HCT116 (cell line): ENCODE results near the gene DPYSL5. TPM values are rescaled to one million over a fixed set of nuclear protein-coding genes. Genes with fewer than 3 reads are reported as not detected.

Source experiments
- ATAC-seq: fragments of 200-7000 bp; cut with Tn5 transposase; 2 replicates; pipeline ENCODE4 v1.9.1; 2020; ENCODE audit warnings: mild to moderate bottlenecking, moderate library complexity
- BruUV-seq: library from RNA; stranded (reverse); fragments of 400-500 nt; replicated peaks from 2 replicates; lab custom pipeline; 2021; lab: Mats Ljungman, UMichigan
- CTCF ChIA-PET: fragments of 300-600 bp; sonication (Branson Sonifier 250); formaldehyde crosslinking; loops from one replicate; lab custom pipeline; 2021; ENCODE audit warnings: antibody characterized with exemption; lab: Charles Lee
- POLR2A ChIA-PET: fragments of 300-600, 350-600 bp; sonication (Branson Sonifier 250); formaldehyde crosslinking; loops from one replicate; lab custom pipeline; 2021; ENCODE audit warnings: antibody characterized with exemption; lab: Charles Lee
- RAD21 ChIA-PET, 2 experiments: fragments of 300-600 bp; sonication (Branson Sonifier 250); formaldehyde crosslinking; loops; one replicate each; lab custom pipeline; 2023; ENCODE audit warnings: low total read pairs in 2 of 2; ENCODE audit not compliant: uncharacterized antibody in 2 of 2, unreplicated experiment in 2 of 2, low non-redundant PET in 1 of 2; lab: Charles Lee
- DNase-seq: peaks from one replicate; pipeline ENCODE4 v3.0.0-alpha.2; 2010; ENCODE audit warnings: low read depth, low spot score
- H2AFZ ChIP-seq: fragments of 200-600 bp; shearing (Covaris generic), sonication (generic); 2 replicates; pipeline ENCODE4 v1.6.1; 2017; ENCODE audit warnings: low read depth, mixed run types, mixed read lengths, antibody characterized with exemption, low read length; ENCODE audit not compliant: poor library complexity, severe bottlenecking
- H3K27ac ChIP-seq: 2 replicates; pipeline ENCODE4 v1.5.1; 2012; ENCODE audit warnings: low read depth, low read length
- H3K27me3 ChIP-seq: fragments of 200-600 bp; sonication (generic); 2 replicates; pipeline ENCODE4 v1.6.1; 2016; ENCODE audit warnings: mixed run types, low read length, mixed read lengths; ENCODE audit not compliant: insufficient read depth
- H3K36me3 ChIP-seq, 2 experiments: fragments of 200-500 bp in 1 of 2; fragments of 200-600 bp in 1 of 2; sonication (Bioruptor generic) in 1 of 2; sonication (generic) in 1 of 2; 2 replicates each; pipeline versions ENCODE4 v1.5.1 to v1.6.1; 2014 to 2016; ENCODE audit warnings: low read length in 2 of 2, inconsistent platforms in 1 of 2, mixed read lengths in 1 of 2, mixed run types in 1 of 2; ENCODE audit not compliant: insufficient read depth in 2 of 2, control insufficient read depth in 1 of 2
- H3K4me1 ChIP-seq, 2 experiments: fragments of 200-600 bp in 1 of 2; sonication (generic) in 1 of 2; 2 replicates each; pipeline versions ENCODE4 v1.5.1 to v1.6.1; 2012 to 2017; ENCODE audit warnings: low read length in 2 of 2, inconsistent platforms in 1 of 2, mild to moderate bottlenecking in 1 of 2, mixed read lengths in 1 of 2, mixed run types in 1 of 2, moderate library complexity in 1 of 2; ENCODE audit not compliant: insufficient read depth in 2 of 2, control insufficient read depth in 1 of 2
- H3K4me2 ChIP-seq: fragments of 200-600 bp; sonication (generic); 2 replicates; pipeline ENCODE4 v1.6.1; 2017; ENCODE audit warnings: mixed run types, low read length, mixed read lengths
- H3K4me3 ChIP-seq, 2 experiments: fragments of 200-600 bp in 1 of 2; sonication (generic) in 1 of 2; replicated peaks in 1 of 2; 2 replicates each; pipeline ENCODE4 v1.5.1; 2011 to 2016; ENCODE audit warnings: low read length in 2 of 2, control low read depth in 1 of 2, low read depth in 1 of 2, mild to moderate bottlenecking in 1 of 2, mixed read lengths in 1 of 2, mixed run types in 1 of 2
- H3K79me2 ChIP-seq: fragments of 200-600 bp; sonication (generic); 2 replicates; pipeline ENCODE4 v1.6.1; 2017; ENCODE audit warnings: mild to moderate bottlenecking, mixed run types, low read length, moderate library complexity, mixed read lengths; ENCODE audit not compliant: insufficient read depth
- H3K9ac ChIP-seq: fragments of 200-600 bp; sonication (generic); 2 replicates; pipeline ENCODE4 v1.6.1; 2016; ENCODE audit warnings: low read length, mixed read lengths
- H3K9me2 ChIP-seq: fragments of 200-600 bp; sonication (generic), shearing (Covaris generic); 2 replicates; pipeline ENCODE4 v1.6.1; 2017; ENCODE audit warnings: mixed run types, mild to moderate bottlenecking, moderate library complexity; ENCODE audit not compliant: insufficient read depth
- H3K9me3 ChIP-seq, 2 experiments: fragments of 200-500 bp in 1 of 2; fragments of 200-600 bp in 1 of 2; sonication (Bioruptor generic) in 1 of 2; sonication (generic) in 1 of 2; 2 replicates each; pipeline ENCODE4 v1.6.1; 2014 to 2017; ENCODE audit warnings: low read length in 2 of 2, mixed read lengths in 2 of 2, inconsistent platforms in 1 of 2, low read depth in 1 of 2, mild to moderate bottlenecking in 1 of 2, mixed run types in 1 of 2, moderate library complexity in 1 of 2; ENCODE audit not compliant: control insufficient read depth in 1 of 2, insufficient read depth in 1 of 2
- H4K20me1 ChIP-seq: fragments of 200-600 bp; sonication (generic), shearing (Covaris generic); 2 replicates; pipeline ENCODE4 v1.6.1; 2017; ENCODE audit warnings: mixed run types, mild to moderate bottlenecking, moderate library complexity; ENCODE audit not compliant: insufficient read depth
- CBX3 ChIP-seq: IDR thresholded peaks from 2 replicates; pipeline ENCODE4 v1.6.1; 2012; ENCODE audit warnings: low read depth
- EZH2phosphoT487 ChIP-seq: fragments of 200-600 bp; IDR thresholded peaks from 2 replicates; pipeline ENCODE4 v1.6.1; 2018; ENCODE audit warnings: antibody characterized with exemption, borderline replicate concordance
- POLR2AphosphoS5 ChIP-seq: IDR thresholded peaks from 2 replicates; pipeline ENCODE4 v1.6.1; 2011; ENCODE audit warnings: mild to moderate bottlenecking, low read depth, low read length, moderate library complexity
- SIN3A ChIP-seq: IDR thresholded peaks from 2 replicates; pipeline ENCODE4 v1.6.1; 2012; ENCODE audit warnings: low read depth
- SP1 ChIP-seq: IDR thresholded peaks from 2 replicates; pipeline ENCODE4 v1.6.1; 2012; ENCODE audit warnings: low read depth
- YY1 ChIP-seq: IDR thresholded peaks from 2 replicates; pipeline ENCODE4 v1.6.1; 2011; ENCODE audit warnings: low read length, low read depth, moderate library complexity, mild to moderate bottlenecking; ENCODE audit not compliant: insufficient replicate concordance; ENCODE audit errors: extremely low read depth
- ZNF274 ChIP-seq: fragments of 200-500 bp; sonication (Bioruptor generic); IDR thresholded peaks from 2 replicates; pipeline ENCODE4 v1.6.1; 2014; ENCODE audit warnings: mild to moderate bottlenecking, low read depth, low read length, inconsistent platforms
- intact Hi-C: fragments of 100-400 bp; cut with micrococcal nuclease; formaldehyde crosslinking; loops from 2 replicates; pipeline ENCODE4 v1.10.0; 2022
- total RNA-seq: library from RNA; stranded (reverse); gene quantifications from one replicate; pipeline ENCODE4 v1.2.1, GENCODE V29; 2021; ENCODE audit not compliant: unreplicated experiment
- TF ChIP-seq, protein P1 (sequence below): IDR thresholded peaks from 2 replicates; pipeline ENCODE4 v1.6.1; 2011; ENCODE audit warnings: mild to moderate bottlenecking, low read length, moderate library complexity; ENCODE audit not compliant: insufficient replicate concordance; ENCODE audit errors: extremely low read depth
- TF ChIP-seq, protein P2 (sequence below): IDR thresholded peaks from 2 replicates; pipeline ENCODE4 v1.6.1; 2012
- TF ChIP-seq, protein P3 (sequence below): IDR thresholded peaks from 2 replicates; pipeline ENCODE4 v1.6.1; 2012; ENCODE audit warnings: low read depth

The DPYSL5 gene
- total RNA-seq, 1 experiment from 2014 or later, result 8.4 TPM

DNA sequence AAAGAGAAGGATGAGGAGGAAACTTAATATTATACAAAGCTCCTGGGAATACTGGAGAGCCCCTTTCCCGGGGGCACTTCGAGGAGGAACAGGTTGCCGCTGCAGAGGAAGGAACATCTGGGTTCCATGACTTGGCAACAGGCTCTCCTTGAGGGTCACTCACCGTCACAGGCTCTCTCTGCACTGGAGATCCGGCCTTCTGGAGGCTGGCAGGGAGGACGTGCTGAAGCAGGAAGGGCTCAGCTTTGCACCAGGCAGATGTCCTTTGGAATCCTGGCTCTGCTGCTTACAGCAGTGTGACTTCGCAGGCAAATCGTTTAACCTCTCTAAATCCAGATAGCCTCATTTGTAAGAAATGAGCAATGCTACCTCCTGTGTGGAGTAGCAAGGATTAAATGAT lies 2.9 kb upstream of the DPYSL5 start:
- ATAC-seq, result no peak
- TF ChIP-seq, protein P1, sequence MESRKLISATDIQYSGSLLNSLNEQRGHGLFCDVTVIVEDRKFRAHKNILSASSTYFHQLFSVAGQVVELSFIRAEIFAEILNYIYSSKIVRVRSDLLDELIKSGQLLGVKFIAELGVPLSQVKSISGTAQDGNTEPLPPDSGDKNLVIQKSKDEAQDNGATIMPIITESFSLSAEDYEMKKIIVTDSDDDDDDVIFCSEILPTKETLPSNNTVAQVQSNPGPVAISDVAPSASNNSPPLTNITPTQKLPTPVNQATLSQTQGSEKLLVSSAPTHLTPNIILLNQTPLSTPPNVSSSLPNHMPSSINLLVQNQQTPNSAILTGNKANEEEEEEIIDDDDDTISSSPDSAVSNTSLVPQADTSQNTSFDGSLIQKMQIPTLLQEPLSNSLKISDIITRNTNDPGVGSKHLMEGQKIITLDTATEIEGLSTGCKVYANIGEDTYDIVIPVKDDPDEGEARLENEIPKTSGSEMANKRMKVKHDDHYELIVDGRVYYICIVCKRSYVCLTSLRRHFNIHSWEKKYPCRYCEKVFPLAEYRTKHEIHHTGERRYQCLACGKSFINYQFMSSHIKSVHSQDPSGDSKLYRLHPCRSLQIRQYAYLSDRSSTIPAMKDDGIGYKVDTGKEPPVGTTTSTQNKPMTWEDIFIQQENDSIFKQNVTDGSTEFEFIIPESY, result no peak
- TF ChIP-seq, protein P2, sequence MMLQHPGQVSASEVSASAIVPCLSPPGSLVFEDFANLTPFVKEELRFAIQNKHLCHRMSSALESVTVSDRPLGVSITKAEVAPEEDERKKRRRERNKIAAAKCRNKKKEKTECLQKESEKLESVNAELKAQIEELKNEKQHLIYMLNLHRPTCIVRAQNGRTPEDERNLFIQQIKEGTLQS, result no peak
- TF ChIP-seq YY1 (no peak), ZNF274 (no peak), CBX3 (no peak), SIN3A (no peak), POLR2AphosphoS5 (no peak), SP1 (no peak), EZH2phosphoT487 (no peak)
- TF ChIP-seq, protein P3, sequence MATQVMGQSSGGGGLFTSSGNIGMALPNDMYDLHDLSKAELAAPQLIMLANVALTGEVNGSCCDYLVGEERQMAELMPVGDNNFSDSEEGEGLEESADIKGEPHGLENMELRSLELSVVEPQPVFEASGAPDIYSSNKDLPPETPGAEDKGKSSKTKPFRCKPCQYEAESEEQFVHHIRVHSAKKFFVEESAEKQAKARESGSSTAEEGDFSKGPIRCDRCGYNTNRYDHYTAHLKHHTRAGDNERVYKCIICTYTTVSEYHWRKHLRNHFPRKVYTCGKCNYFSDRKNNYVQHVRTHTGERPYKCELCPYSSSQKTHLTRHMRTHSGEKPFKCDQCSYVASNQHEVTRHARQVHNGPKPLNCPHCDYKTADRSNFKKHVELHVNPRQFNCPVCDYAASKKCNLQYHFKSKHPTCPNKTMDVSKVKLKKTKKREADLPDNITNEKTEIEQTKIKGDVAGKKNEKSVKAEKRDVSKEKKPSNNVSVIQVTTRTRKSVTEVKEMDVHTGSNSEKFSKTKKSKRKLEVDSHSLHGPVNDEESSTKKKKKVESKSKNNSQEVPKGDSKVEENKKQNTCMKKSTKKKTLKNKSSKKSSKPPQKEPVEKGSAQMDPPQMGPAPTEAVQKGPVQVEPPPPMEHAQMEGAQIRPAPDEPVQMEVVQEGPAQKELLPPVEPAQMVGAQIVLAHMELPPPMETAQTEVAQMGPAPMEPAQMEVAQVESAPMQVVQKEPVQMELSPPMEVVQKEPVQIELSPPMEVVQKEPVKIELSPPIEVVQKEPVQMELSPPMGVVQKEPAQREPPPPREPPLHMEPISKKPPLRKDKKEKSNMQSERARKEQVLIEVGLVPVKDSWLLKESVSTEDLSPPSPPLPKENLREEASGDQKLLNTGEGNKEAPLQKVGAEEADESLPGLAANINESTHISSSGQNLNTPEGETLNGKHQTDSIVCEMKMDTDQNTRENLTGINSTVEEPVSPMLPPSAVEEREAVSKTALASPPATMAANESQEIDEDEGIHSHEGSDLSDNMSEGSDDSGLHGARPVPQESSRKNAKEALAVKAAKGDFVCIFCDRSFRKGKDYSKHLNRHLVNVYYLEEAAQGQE, result no peak
- TF ChIP-seq, all 23 proteins: peak for 0
- CTCF ChIA-PET, result interaction anchor here (0.7 to 4.2 kb wide), 9 partner anchors 12 to 448 kb away, joined by 3 to 93 read pairs (median 6); no protein-coding TSS in a partner anchor
- no peak overlapping the region for H3K4me3 ChIP-seq
- RAD21 ChIA-PET, result interaction anchor here in 1 of 2 experiments (1.7 kb wide), 1 partner anchor 117 kb away, joined by 5 read pairs; no protein-coding TSS in a partner anchor
- POLR2A ChIA-PET, result interaction anchor here (1.5 kb wide), 1 partner anchor 166 kb away, joined by 5 read pairs; no protein-coding TSS in a partner anchor
- no peaks in the 10 kb centered on the region for H4K20me1 ChIP-seq
- no TSS peak for BruUV-seq
- peaks cover 4% of the 10 kb centered on the region; the same call in 1 of the 2 replicates for H3K27me3 ChIP-seq
- H3K9me2 ChIP-seq, result no peaks in the 10 kb centered on the region
- no peak overlapping the region for H3K4me2 ChIP-seq
- H2AFZ ChIP-seq, result no peak overlapping the region
- H3K4me1 ChIP-seq, result peaks cover 0 to 22% of the 10 kb centered on the region in 2 experiments; a peak in 3 of 4 replicates
- no peaks in the 10 kb centered on the region for H3K79me2 ChIP-seq
- H3K27ac ChIP-seq, result no peak overlapping the region
- H3K9ac ChIP-seq, result no peak overlapping the region
- intact Hi-C loops, result no loop called here
- no peaks in the 10 kb centered on the region for H3K9me3 ChIP-seq
- DNase-seq, result no peak
- no peaks in the 10 kb centered on the region for H3K36me3 ChIP-seq
